HG03520 (cell line): ENCODE measurements around the gene DPY19L2.
"Not testable (repeated sequence)": the region's sequence is repeated elsewhere in the genome, so short reads cannot be mapped to it uniquely, and the experiment has no call there.

Experiments
- ATAC-seq: cut with Tn5 transposase; IDR thresholded peaks from one replicate; pipeline ENCODE4 v1.9.1; 2021; ENCODE audit warnings: mild to moderate bottlenecking, moderate library complexity; ENCODE audit not compliant: unreplicated experiment

The DPY19L2 gene

DNA sequence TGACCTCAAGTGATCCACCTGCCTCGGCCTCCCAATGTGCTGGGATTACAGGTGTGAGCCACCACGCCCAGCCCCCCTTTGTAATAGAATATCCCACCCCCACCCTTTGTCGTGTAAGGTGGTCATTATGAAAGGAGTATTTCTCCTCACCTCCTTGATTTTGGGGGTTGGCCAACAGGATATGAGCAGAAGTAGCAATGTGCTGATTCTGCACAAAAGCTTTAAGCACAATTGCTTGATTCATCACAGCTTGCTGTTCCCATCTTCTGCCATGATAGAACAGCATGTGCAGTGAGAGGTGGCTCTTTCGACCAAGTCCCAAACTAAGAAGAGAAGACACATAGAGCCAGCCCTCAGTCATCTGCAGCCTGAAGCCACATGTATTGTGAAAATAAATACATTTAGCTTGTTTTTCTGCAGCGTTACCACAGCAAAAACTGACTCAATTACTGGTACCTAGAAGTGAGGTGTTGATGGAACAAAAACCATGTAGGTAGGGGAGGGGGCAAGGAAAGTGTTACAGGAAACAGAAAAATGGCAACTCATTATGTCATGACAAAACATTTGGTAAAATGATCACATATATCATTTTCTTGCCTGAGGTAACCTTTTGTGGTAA lies 122.9 kb downstream of the DPY19L2 start:
- not testable (repeated sequence) for ATAC-seq

DNA sequence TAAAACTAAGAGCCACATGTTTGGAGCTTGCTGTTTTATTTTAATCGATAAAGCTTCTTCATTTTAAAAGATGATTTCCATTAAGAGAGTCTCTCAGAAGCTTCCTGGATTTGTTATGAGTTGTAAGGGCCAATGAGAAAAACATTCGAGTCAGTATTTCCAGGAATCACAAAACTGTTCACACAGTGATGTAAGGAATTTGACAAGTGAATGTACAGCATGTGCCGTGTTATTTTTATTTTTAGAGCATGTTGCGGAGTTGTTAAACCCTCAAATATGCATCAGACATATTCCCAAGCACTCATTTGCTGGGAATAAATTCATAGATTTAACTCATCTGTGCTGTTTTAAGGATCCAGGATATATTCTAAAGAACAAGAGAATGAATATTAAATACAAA lies 129.6 kb downstream of the DPY19L2 start:
- not testable (repeated sequence) for ATAC-seq

DNA sequence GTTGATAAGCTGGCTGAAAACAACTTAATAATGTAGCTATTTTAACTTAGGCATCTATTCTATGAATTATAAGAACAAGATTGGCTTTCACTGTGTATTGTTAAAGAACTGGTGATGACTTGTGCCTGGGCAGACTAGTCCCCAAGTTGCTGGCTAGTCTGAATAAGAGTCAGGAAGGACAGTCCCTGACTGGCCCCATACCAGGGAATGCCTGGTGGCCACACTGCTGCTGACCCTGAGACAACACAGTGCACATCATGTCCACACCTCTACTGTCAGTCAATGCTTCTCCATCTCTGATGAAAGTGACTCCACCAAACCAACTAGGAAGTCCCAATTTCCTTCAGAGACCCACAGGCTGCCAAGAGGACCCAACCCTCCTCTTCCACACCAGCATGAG lies 130.5 kb downstream of the DPY19L2 start:
- ATAC-seq = not testable (repeated sequence)

- ATAC-seq = not testable (repeated sequence)
Observed at GRCh38 chr12:63529641-63530040, 138.7 kb downstream of the DPY19L2 start.

GRCh38 chr12:63525831-63526230 lies 142.5 kb downstream of the DPY19L2 start:
- ATAC-seq = no peak

DNA sequence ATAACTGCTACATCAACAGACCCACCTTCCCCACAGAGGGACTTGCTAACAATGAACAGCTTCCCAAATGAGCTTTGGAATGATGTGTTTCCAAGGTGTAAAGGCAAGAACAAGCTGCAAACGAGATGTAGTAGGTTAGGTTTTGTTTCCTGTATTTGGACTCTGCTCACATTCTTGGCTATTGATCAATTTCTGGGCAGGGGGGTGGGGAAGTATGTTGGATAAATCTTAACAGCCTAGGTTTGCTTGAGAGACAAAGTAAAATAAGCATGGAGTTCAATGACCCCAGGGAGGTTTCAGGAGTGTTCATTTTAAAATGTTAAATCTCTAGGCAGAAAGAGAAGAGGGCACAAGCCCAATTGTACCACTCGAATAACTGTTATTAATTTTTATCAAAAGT lies 146.6 kb downstream of the DPY19L2 start:
- ATAC-seq = no peak
